ENCODE results near the gene CCDC86.

GRCh38 chr11:60830478-60831142 is 11.3 kb upstream of the CCDC86 start:
- no peak for TF ChIP-seq CTCF (IDR thresholded peaks at IDR 0.05)
- TF ChIP-seq POLR2A (IDR thresholded peaks at IDR 0.05): no peak

Data from vagina (tissue), 2 donors.